ENCODE results near the gene MAP1B. TPM values are rescaled to one million over a fixed set of nuclear protein-coding genes. Genes with fewer than 3 reads are reported as not detected.

Gene MAP1B
- total RNA-seq (2022; extraction: Qiagen RNA extraction), result 29.8 to 59.4 TPM (median 37.8 TPM) in 5 replicates

DNA sequence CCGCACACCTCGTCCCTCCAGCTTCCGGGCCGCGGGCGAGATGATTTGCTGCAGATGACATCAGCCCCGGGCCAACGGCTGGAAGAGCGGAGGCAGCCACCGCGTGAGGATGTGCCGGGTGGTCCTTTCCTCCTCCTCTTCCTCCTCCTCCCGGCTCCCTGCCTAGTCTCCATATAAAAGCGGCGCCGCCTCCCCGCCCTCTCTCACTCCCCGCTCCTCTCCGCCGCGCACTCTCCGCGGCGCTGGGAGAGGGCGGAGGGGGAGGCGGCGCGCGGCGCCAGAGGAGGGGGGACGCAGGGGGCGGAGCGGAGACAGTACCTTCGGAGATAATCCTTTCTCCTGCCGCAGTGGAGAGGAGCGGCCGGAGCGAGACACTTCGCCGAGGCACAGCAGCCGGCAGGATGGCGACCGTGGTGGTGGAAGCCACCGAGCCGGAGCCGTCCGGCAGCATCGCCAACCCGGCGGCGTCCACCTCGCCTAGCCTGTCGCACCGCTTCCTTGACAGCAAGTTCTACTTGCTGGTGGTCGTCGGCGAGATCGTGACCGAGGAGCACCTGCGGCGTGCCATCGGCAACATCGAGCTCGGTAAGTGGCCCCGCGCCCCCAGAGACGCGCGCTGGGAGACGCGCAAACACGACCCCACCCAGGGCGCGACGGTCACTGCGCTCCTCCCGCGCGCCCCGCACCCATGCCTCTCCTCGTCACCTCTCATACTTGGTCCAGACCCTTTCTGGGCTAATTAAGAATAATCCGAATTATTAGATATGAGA lies at the start of gene MAP1B:
MAP1B (plus strand) TSS at position 345 of the 770 bp plus-strand sequence; CDS start at position 402, 57 bp downstream.

Other genes with a start within 250 kb of the MAP1B start
- 51.0 to 61.4 TPM (median 53.0 TPM) in 5 replicates for gene MRPS27, start 212.8 kb downstream of the MAP1B start, total RNA-seq (2022; extraction: Qiagen RNA extraction)
- gene PTCD2, start 212.9 kb downstream of the MAP1B start, total RNA-seq (2022; extraction: Qiagen RNA extraction), result 10.7 to 11.1 TPM (median 10.9 TPM) in 5 replicates

All from A549 treated with Hydrocortisone at 1 μM for 4 hours (cell line).